HAP-1 (cell line): Measurements from ENCODE around the gene MRPL57.
A peak's percentile ranks its signal among the peaks of the same experiment; 100 is the strongest.
"Not testable (repeated sequence)": the region's sequence is repeated elsewhere in the genome, so short reads cannot be mapped to it uniquely, and the experiment has no call there.

ENCODE experiments used
- DNase-seq, 2 experiments: peaks; one replicate each; pipeline ENCODE4 v3.0.0-alpha.2; 2016 to 2020; ENCODE audit warnings: low spot score in 2 of 2
- H3K27me3 ChIP-seq: fragments of 250-450 bp; sonication (Bioruptor Pico); 2 replicates; pipeline ENCODE4 v1.5.1; 2020; ENCODE audit warnings: low read depth, mild to moderate bottlenecking, moderate library complexity
- H3K36me3 ChIP-seq: fragments of 250-450 bp; sonication (Bioruptor Pico); replicated peaks from 2 replicates; pipeline ENCODE4 v1.5.1; 2020; ENCODE audit warnings: mild to moderate bottlenecking
- H3K4me1 ChIP-seq: fragments of 250-450 bp; sonication (Bioruptor Pico); 2 replicates; pipeline ENCODE4 v1.5.1; 2020; ENCODE audit warnings: mild to moderate bottlenecking
- H3K4me3 ChIP-seq: fragments of 250-450 bp; sonication (Bioruptor Pico); 2 replicates; pipeline ENCODE4 v1.5.1; 2020; ENCODE audit warnings: mild to moderate bottlenecking, moderate library complexity
- H3K9me3 ChIP-seq: fragments of 250-450 bp; sonication (Bioruptor Pico); 2 replicates; pipeline ENCODE4 v1.5.1; 2020; ENCODE audit warnings: mild to moderate bottlenecking, moderate library complexity
- in situ Hi-C: fragments of 300-500 bp; cut with MboI; formaldehyde crosslinking; loops from 3 replicates; pipeline ENCODE4 v1.14.3; 2020; ENCODE audit warnings: low sequenced_read_pairs, inconsistent platforms, mixed read lengths

MRPL57 gene

GRCh38 chr13:21164631-21165030 is 11.8 kb upstream of the MRPL57 start:
- in situ Hi-C loops, result no loop called here
- no peak overlapping the region for H3K4me3 ChIP-seq
- H3K27me3 ChIP-seq, result no peaks in the 10 kb centered on the region
- peaks cover 35% of the 10 kb centered on the region for H3K36me3 ChIP-seq
- no peaks in the 10 kb centered on the region for H3K4me1 ChIP-seq
- DNase-seq, result no peak
- no peaks in the 10 kb centered on the region for H3K9me3 ChIP-seq

GRCh38 chr13:21165606-21166005 is 10.9 kb upstream of the MRPL57 start:
- in situ Hi-C loops, H3K9me3 ChIP-seq, H3K4me3 ChIP-seq, H3K27me3 ChIP-seq, DNase-seq, H3K4me1 ChIP-seq: not testable (repeated sequence)
- peaks cover 34% of the 10 kb centered on the region for H3K36me3 ChIP-seq

- DNase-seq, result no peak
- in situ Hi-C loops, result no loop called here
- no peak overlapping the region for H3K4me3 ChIP-seq
- no peaks in the 10 kb centered on the region for H3K9me3 ChIP-seq
- H3K27me3 ChIP-seq, result no peaks in the 10 kb centered on the region
- peaks cover 36% of the 10 kb centered on the region for H3K36me3 ChIP-seq
- H3K4me1 ChIP-seq, result peaks cover 4% of the 10 kb centered on the region
Measured at GRCh38 chr13:21171420-21171819, 5.0 kb upstream of the MRPL57 start.

- H3K36me3 ChIP-seq, result peaks cover 35% of the 10 kb centered on the region
- H3K9me3 ChIP-seq, in situ Hi-C loops, H3K27me3 ChIP-seq, DNase-seq, H3K4me3 ChIP-seq: not testable (repeated sequence)
- H3K4me1 ChIP-seq, result peaks cover 12% of the 10 kb centered on the region
Measured at GRCh38 chr13:21173767-21174166, 2.7 kb upstream of the MRPL57 start.

- Histone ChIP-seq H3K36me3 (peaks cover 29% of the 10 kb centered on the region), H3K4me1 (peaks cover 20% of the 10 kb centered on the region), H3K4me3 (peak overlapping the region; percentile 93), H3K9me3 (0 out of 2 replicates have a peak, but pooled peaks cover 2% of the 10 kb centered on the region), H3K27me3 (no peaks in the 10 kb centered on the region)
- no peak for DNase-seq
- in situ Hi-C loops, result no loop called here
Measured at GRCh38 chr13:21175656-21176214, 723 bp upstream of the MRPL57 start.

- Histone ChIP-seq H3K9me3 (0 out of 2 replicates have a peak, but pooled peaks cover 2% of the 10 kb centered on the region), H3K27me3 (no peaks in the 10 kb centered on the region), H3K36me3 (peaks cover 19% of the 10 kb centered on the region), H3K4me3 (peak overlapping the region; percentile 93), H3K4me1 (peaks cover 20% of the 10 kb centered on the region)
- DNase-seq, result no peak
- in situ Hi-C loops, result no loop called here
Measured at GRCh38 chr13:21176982-21177284, 475 bp downstream of the MRPL57 start.

- Histone ChIP-seq H3K27me3 (no peaks in the 10 kb centered on the region), H3K36me3 (peaks cover 14% of the 10 kb centered on the region), H3K4me3 (no peak overlapping the region), H3K9me3 (0 out of 2 replicates have a peak, but pooled peaks cover 2% of the 10 kb centered on the region), H3K4me1 (peaks cover 16% of the 10 kb centered on the region)
- DNase-seq, result no peak
- in situ Hi-C loops, result no loop called here
Measured at GRCh38 chr13:21181671-21182070, 5.2 kb downstream of the MRPL57 start.

GRCh38 chr13:21186410-21186809 is 10.0 kb downstream of the MRPL57 start:
- H3K27me3 ChIP-seq, H3K9me3 ChIP-seq, DNase-seq, H3K4me1 ChIP-seq, H3K36me3 ChIP-seq, in situ Hi-C loops, H3K4me3 ChIP-seq: not testable (repeated sequence)

- H3K9me3 ChIP-seq, H3K4me1 ChIP-seq, H3K36me3 ChIP-seq, H3K27me3 ChIP-seq, DNase-seq, in situ Hi-C loops, H3K4me3 ChIP-seq: not testable (repeated sequence)
Measured at GRCh38 chr13:21194756-21195155, 18.3 kb downstream of the MRPL57 start.

GRCh38 chr13:21197606-21198225 is 21.3 kb downstream of the MRPL57 start:
- H3K36me3 ChIP-seq, DNase-seq, H3K4me3 ChIP-seq, H3K27me3 ChIP-seq, H3K9me3 ChIP-seq, in situ Hi-C loops, H3K4me1 ChIP-seq: not testable (repeated sequence)

- H3K36me3 ChIP-seq, H3K9me3 ChIP-seq, H3K4me1 ChIP-seq, in situ Hi-C loops, H3K27me3 ChIP-seq, DNase-seq, H3K4me3 ChIP-seq: not testable (repeated sequence)
Measured at GRCh38 chr13:21198391-21198790, 21.9 kb downstream of the MRPL57 start.

GRCh38 chr13:21201456-21202190 is 25.2 kb downstream of the MRPL57 start:
- in situ Hi-C loops, DNase-seq, H3K9me3 ChIP-seq, H3K36me3 ChIP-seq, H3K4me3 ChIP-seq, H3K27me3 ChIP-seq, H3K4me1 ChIP-seq: not testable (repeated sequence)

- H3K9me3 ChIP-seq, result no peaks in the 10 kb centered on the region; the same call in 1 of the 2 replicates
- in situ Hi-C loops, result no loop called here
Measured at GRCh38 chr13:21202767-21203531, 26.5 kb downstream of the MRPL57 start.

GRCh38 chr13:21208652-21209154 is 32.2 kb downstream of the MRPL57 start:
- no peaks in the 10 kb centered on the region for H3K27me3 ChIP-seq
- in situ Hi-C loops, result no loop called here
- H3K4me3 ChIP-seq, result no peak overlapping the region
- no peaks in the 10 kb centered on the region for H3K4me1 ChIP-seq
- DNase-seq, result no peak
- H3K9me3 ChIP-seq, result peaks cover 2% of the 10 kb centered on the region; the same call in 1 of the 2 replicates
- no peaks in the 10 kb centered on the region for H3K36me3 ChIP-seq

More at GRCh38 chr13:21202767-21203531, 26.5 kb downstream of the MRPL57 start:
- Histone ChIP-seq H3K4me1 (no peaks in the 10 kb centered on the region), H3K27me3 (no peaks in the 10 kb centered on the region), H3K36me3 (no peaks in the 10 kb centered on the region), H3K4me3 (no peak overlapping the region)
- DNase-seq, result no peak
